ENCODE data around the gene IFNA1. TPM values are rescaled to one million over a fixed set of nuclear protein-coding genes. Genes with fewer than 3 reads are reported as not detected.

Gene IFNA1
- polyA plus RNA-seq, 1 donor from 2014 or later = not detected

- no peaks in the 10 kb centered on the region for H4K20me1 ChIP-seq (ENCODE audit: insufficient read depth)
- no peak overlapping the region for H3K27ac ChIP-seq (ENCODE audit: low read length)
- no peaks in the 10 kb centered on the region for H3K36me3 ChIP-seq (ENCODE audit: insufficient read depth, low read length)
- H3F3A ChIP-seq (ENCODE audit: insufficient read depth, low read length, poor library complexity, severe bottlenecking) = no peaks in the 10 kb centered on the region
- no peaks in the 10 kb centered on the region for H3K79me2 ChIP-seq (replicated peaks; ENCODE audit: insufficient read depth, low read length)
- no peaks in the 10 kb centered on the region for H3K9me3 ChIP-seq (ENCODE audit: low read length)
- no peaks in the 10 kb centered on the region for H3K9me2 ChIP-seq (ENCODE audit: insufficient read depth, low read length)
- no peak overlapping the region for H3K9ac ChIP-seq (ENCODE audit: low read length)
- no peak overlapping the region for H3K4me2 ChIP-seq (ENCODE audit: low read length)
- no peak overlapping the region for H3K4me3 ChIP-seq (ENCODE audit: low read length)
- no peak overlapping the region for H2AFZ ChIP-seq (ENCODE audit: low read depth, low read length)
- no peaks in the 10 kb centered on the region for H3K27me3 ChIP-seq (ENCODE audit: insufficient read depth, low read depth, low read length)
- no peak for TF ChIP-seq RAD21 (conservative IDR thresholded peaks at IDR 0.05)
- no peak for TF ChIP-seq TAF1 (IDR thresholded peaks at IDR 0.05; ENCODE audit: low read depth)
Measured at GRCh38 chr9:21461377-21461776, 21.1 kb downstream of the IFNA1 start.

- H3K79me2 ChIP-seq (replicated peaks; ENCODE audit: insufficient read depth, low read length) = no peaks in the 10 kb centered on the region
- H3K9ac ChIP-seq (ENCODE audit: low read length) = no peak overlapping the region
- H3K4me3 ChIP-seq (ENCODE audit: low read length) = no peak overlapping the region
- H3K27me3 ChIP-seq (ENCODE audit: insufficient read depth, low read depth, low read length) = no peaks in the 10 kb centered on the region
- no peak overlapping the region for H3K27ac ChIP-seq (ENCODE audit: low read length)
- no peak for TF ChIP-seq MXI1 (conservative IDR thresholded peaks at IDR 0.05; ENCODE audit: poor library complexity, severe bottlenecking)
- no peak for TF ChIP-seq POLR2AphosphoS5 (IDR thresholded peaks at IDR 0.05)
- TF ChIP-seq RAD21 (conservative IDR thresholded peaks at IDR 0.05) = no peak
- no peak for TF ChIP-seq CTCF (IDR thresholded peaks at IDR 0.05; ENCODE audit: poor library complexity, severe bottlenecking)
- TF ChIP-seq REST (IDR thresholded peaks at IDR 0.05; ENCODE audit: borderline replicate concordance) = no peak
- TF ChIP-seq EZH2 (IDR thresholded peaks at IDR 0.05; ENCODE audit: borderline replicate concordance, insufficient read depth, low read length, poor library complexity, severe bottlenecking) = no peak
- TF ChIP-seq TAF1 (IDR thresholded peaks at IDR 0.05; ENCODE audit: low read depth) = no peak
- no peak for TF ChIP-seq EP300 (conservative IDR thresholded peaks at IDR 0.05; ENCODE audit: poor library complexity, severe bottlenecking)
- TF ChIP-seq SMC3 (conservative IDR thresholded peaks at IDR 0.05; ENCODE audit: poor library complexity) = no peak
- no peaks in the 10 kb centered on the region for H3K9me3 ChIP-seq (ENCODE audit: low read length)
- no peaks in the 10 kb centered on the region for H4K20me1 ChIP-seq (ENCODE audit: insufficient read depth)
- H3F3A ChIP-seq (ENCODE audit: insufficient read depth, low read length, poor library complexity, severe bottlenecking) = no peaks in the 10 kb centered on the region
- no peaks in the 10 kb centered on the region for H3K36me3 ChIP-seq (ENCODE audit: insufficient read depth, low read length)
- no peak overlapping the region for H3K4me2 ChIP-seq (ENCODE audit: low read length)
- H2AFZ ChIP-seq (ENCODE audit: low read depth, low read length) = no peak overlapping the region
- H3K9me2 ChIP-seq (ENCODE audit: insufficient read depth, low read length) = no peaks in the 10 kb centered on the region
Measured at GRCh38 chr9:21465138-21465537, 24.9 kb downstream of the IFNA1 start.

All from neural cell (in vitro differentiated cells).